G401.6 (cell line): ENCODE measurements around the gene PAK5.

Experiments used
- FAIRE-seq: peaks from 2 replicates; lab custom pipeline; 2012; peaks lifted over from hg19 to GRCh38; lab: Jason Lieb, UNC

Gene PAK5

DNA sequence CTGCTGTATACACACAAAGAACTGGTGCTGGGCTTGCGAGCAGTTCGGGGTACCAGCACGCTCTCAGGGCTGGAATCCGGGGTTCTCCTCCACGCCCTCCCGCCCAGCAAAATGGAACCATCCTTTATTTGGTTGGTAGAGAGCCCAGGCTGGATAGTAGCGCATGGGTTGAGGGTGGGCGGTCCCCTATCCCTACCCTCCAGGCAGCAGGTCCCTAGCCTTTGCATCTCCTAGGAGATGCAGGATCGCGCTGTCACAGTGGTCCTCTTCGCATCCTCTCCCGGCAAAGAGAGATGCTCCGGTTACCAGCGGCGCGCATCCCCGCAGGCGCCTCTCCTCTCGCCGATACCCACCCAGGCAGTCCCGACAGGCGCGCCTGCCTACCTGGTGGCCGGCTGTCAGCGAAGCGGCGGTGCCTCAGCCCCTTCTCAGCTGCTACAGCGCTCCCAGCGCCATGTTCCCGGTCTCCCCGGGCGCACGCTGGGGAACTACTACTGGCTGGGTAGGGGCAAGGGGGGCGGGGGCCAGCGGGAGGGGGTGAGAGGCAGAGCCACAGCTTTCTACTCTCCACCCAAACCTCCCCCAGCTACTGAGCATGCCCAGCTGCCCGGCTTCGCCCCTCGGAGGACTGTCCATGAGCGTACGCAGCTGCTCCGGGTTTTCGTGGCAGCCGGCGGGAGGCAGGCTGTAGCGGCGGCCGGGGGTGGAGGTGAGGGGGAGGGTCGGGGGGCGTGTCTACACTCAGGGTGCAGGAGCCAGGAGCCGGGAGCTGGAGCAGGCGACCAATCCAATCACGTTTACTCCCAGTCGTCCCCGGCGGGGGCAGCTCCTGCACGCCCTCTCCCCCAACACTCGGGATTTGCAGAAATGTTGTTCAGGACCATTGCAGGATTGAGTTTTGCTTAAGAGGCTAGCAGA lies at the start of gene PAK5:
PAK5 (minus strand) TSS at position 699 of the 918 bp plus-strand sequence. CDS start 194,748 bp downstream, outside the sequence.
- no peak for FAIRE-seq

DNA sequence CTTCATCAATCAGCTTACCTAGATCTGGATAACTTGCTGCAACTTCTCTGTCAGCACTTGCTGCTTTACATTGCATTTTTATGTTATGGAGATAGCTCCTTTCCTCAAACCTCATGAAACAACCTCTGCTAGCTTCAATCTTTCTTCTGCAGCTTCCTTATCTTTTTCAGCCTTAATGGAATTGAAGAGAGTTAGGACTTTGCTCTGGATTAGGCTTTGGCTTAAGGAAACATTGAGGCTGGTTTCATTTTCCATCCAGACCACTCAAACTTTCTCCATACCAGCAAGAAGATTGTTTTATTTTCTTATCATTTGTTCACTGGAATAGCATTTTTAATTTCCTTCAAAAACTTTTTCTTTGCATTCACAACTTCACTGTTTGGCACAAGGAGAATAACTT lies 48.8 kb upstream of the PAK5 start:
- no peak for FAIRE-seq

DNA sequence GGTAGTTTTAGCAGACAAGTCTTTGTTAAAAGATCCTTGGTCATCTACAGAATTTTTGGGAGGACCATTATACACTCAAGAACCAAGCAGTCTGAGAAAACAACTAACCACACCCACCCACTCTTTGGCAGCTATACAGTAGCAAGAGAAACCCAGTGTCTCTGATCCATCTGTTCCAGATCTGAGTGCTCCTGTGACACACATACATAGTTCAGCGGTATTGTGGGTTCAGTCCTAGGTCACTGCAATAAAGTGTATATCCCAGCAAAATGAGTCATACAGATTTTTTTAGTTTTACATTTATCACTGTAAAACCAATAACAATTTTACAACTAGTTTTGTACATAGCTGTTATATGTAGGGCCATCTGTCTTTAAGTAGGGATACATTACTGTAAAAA lies 47.4 kb upstream of the PAK5 start:
- FAIRE-seq: no peak

DNA sequence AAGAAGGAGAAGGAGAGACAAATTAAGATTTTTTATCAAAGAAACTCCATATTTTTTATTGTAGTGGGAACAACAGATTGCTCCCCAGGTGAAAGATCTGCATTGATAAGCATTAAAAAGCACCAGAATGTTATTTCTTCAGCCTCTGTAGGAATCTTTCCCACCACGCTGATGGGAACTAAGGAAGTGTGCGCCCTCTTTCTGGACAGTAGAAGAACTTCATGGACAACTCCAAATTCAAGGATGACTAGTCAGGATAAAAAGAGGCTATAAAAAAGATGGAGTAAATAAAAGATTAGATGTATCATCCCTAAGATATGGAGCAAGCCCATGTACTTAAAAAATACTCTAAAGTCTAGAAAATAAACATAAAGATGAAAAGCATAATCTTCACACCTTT lies 45.8 kb upstream of the PAK5 start:
- no peak for FAIRE-seq

GRCh38 chr20:9884061-9884460 lies 45.2 kb upstream of the PAK5 start:
- no peak for FAIRE-seq

DNA sequence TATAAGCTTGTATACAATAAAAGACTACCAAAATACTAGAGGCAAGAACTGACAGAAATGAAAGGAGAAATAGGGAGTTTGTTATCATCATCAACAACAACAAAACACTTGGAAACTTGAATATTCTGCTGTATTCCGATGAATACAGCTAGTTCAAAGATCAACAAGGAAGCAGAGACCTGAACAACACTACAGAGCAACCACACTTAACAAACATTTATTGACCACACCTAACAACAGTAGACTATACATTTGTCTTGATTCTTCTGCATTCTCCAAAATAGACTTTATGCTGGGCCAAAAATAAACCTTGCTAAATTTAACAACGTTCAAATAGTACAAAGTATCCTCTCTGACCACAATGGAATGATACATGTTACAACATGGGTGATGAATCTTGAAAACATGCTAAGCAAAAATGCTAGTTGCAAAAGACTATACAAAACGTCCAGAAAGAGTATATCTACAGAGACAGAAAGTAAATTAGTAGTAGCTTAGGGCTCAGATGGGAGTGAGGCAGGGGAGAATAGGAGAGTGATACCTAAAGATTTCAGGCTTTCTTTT lies 39.1 kb upstream of the PAK5 start:
- no peak for FAIRE-seq

DNA sequence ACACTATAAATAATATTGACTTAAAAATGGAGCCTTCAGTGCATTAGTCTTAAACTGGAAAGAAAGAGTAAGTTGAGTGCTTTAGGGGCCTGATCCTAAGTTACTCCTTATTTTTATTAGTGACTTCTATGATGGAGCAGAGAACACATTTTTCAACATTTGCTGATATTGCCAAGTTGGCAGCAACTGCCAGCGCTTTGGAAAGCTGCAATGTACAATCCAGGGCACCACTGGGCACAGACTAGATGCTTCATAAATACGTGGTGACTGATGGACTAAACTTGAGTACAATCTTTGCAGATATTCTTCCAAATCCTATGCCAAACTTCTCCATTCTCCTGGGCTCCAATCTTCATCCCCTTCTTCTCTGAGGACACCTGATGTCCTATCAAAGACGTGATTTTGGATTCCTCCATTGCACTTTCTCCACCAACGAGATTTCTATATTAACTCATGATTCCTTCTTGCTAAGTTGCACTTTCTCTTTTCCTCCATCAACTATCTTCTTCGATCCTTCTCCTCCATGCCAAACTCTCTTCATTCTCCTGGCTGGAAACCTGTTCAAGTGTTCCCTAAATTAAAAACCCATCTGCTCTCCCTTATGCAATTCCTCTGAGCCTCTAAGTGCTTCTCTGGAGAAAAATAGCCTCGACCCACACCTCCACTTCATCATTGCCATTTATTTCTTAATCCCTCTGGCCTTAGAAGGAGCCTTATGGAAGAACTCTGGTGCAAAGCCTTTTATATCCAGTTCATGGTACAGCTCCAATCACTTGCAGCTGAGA lies 28.5 kb upstream of the PAK5 start:
- no peak for FAIRE-seq

DNA sequence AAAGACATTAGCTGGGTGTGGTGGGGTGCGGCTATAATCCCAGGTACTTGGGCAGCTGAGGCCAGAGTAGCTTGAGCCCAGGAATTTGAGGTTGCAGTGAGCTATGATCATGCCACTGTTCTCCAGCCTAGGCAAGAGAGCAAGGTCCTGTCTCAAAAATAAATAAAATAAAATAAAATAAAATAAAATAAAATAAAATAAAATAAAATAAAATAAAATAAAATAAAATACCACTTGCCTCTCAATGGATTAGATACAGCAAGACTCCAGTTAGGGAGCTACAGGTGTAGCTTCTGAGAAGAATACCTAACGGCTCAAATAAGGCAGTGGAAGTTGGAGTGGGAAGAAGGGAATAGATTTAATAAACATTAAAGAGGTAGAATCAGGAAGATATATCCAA lies 13.7 kb upstream of the PAK5 start:
- FAIRE-seq: no peak

DNA sequence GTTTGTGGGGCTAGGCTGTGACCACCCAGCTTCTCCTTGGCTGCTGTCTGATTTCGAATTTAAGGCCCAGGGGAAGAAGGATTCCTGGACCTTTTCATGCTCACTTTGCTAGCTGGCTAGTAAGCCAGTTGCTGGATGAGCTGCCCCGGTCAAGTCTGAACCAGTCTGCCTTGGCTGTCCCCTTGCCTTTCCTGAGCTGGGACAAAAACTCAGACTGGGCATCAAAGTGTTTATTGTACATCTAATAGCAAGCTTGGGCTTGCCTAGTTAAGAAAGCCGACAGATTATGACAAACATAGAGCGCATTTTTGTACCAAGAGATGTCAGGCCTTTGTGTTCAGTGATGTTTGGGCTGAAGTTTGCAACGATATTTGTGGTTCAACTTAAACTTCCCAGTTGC lies 750 bp upstream of the PAK5 start:
- FAIRE-seq: no peak

DNA sequence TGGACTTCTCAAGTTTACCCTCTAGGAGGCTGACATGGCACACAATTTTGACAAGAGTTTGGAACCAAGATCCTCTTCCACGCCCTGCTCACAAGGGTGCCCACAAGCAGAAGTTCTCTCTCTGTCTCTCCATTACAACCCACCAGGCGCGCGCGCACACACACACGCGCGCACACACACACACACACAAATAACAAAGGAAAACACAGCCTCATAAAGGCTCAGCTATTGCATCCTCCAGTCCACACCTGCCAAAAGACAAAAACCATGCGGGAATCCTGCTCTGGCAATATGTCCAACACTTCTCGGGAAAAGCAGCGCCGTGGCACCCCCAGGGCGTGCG lies 870 bp downstream of the PAK5 start:
- no peak for FAIRE-seq

GRCh38 chr20:9837634-9838033 lies 1.2 kb downstream of the PAK5 start:
- FAIRE-seq: no peak

DNA sequence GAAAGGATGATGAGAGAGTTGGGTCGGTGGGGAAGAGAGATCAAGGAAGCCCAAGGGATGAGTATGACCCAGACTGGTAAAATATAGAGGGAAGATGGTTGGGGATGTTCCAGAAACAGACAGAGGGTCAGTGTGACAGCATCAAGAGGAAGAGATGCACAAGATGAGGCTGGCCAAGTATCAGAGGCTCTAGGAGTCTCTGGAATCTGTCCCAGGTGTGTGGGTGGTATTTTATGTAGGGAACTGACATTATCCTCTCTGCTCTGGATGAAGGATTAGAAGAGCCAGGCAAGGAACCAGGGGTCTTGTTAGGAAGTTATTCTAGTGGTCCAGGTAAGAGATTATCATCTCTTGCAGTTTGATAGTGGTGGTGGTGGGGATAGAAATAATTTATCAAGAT lies 3.6 kb downstream of the PAK5 start:
- FAIRE-seq: no peak

DNA sequence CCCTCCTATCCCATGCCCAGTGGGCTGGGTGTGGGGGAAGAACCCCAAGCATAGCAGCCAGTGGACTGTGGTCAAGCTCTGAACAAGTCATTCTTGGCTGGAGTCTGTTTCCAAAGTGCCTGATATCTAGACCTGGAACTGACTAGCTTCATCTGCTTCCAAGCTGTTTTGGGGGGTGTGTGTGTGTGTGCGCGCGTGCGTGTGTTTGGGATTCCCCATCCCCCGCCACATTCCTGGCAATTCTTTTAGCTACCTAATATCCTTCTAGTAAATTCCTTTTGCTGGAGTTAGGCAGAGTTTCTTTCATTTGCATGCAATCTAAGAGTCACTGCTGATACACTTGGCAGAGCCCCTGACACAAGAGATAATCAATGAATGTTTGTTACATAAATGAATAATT lies 7.8 kb downstream of the PAK5 start:
- FAIRE-seq: no peak

DNA sequence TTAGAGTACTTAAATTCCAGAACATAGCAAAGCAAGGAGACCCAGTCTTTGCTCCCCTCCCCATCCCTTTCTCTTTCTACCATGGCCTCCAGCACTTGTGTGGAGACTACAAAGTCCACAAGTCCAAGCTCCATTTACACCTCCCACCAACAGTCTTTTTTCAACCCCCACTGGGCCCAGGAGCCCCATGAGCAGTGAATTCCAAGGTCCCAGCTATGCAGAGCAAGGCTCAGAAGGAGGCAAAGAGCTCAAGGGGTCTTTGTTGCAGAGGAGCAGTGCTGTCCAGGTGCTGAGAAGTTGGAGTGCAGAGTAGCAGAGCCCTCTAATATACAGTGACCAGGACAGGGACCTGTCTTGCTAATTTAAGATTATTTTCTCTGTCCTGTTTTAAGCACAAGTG lies 9.0 kb downstream of the PAK5 start:
- FAIRE-seq: no peak

DNA sequence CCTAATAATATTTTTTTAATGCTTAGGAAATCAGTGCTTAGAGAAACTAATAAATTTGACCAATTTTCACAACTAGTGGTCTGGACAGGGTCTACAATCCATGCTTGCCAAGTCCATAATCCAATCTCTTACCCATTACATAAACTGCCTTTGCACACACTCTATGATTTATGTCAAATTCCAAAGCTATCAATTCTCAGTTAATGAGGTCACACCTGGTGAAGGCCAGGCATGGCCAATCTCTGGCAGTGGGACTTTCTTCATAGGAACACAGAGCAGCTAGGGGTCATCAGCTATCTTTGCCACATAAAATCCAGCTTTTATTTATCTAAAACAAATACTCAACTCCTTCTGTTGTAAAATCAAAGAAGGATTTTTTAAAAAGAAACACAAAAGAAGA lies 21.2 kb downstream of the PAK5 start:
- FAIRE-seq: no peak

DNA sequence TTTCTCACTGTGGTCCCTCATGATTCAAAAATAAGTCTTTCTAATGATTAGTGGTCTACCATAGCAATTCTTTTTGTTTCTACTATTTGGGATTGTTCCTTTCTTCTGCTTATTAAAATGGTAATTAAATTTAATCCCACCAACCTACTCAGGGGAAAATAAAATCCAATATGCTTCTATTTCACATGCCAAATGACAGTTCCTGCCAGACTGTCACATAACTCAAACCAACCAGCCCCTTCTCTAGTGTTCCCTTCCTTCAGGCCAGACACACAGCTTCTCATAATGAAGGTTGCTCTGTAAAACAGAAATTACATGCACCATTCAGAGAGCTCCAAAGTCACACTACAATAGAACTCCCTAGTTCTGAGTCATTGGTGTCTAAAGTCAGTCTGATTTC lies 23.2 kb downstream of the PAK5 start:
- no peak for FAIRE-seq

DNA sequence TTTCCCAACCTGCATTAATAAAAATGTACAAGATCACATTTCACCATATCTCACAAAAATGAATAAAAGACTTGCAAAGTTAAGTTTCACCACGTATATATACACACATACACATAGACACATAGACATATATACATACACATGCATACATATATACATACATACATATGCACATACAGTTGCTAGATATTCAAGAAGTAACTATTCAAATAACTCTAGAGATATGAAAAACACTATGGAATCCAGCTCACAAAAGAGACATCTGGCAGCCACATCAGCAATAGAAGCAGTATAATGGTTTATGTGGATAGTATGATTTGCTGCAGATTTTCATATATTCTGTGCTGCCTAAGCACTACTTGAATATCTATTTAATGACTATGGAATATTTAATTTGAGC lies 28.1 kb downstream of the PAK5 start:
- FAIRE-seq: no peak

GRCh38 chr20:9809271-9809670 lies 29.6 kb downstream of the PAK5 start:
- FAIRE-seq: no peak

DNA sequence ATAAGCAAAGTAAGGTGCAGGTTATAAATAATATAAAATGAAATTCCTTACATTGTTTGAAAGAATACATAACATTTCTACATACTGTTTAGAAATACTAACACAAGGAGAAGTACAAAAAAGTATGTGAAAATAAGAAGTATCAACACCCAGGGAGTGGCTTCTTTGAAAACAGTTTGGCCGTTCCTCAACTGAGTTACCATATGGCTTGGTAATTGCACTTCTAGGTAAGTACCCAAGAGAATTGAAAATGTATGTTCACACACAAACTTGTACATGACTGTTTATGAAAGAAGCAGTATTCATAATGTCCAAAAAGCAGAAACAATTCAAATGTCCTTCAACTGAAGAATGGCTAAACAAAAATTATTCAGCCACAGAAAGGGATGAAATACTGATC lies 30.7 kb downstream of the PAK5 start:
- no peak for FAIRE-seq

GRCh38 chr20:9807136-9807535 lies 31.7 kb downstream of the PAK5 start:
- FAIRE-seq: no peak

DNA sequence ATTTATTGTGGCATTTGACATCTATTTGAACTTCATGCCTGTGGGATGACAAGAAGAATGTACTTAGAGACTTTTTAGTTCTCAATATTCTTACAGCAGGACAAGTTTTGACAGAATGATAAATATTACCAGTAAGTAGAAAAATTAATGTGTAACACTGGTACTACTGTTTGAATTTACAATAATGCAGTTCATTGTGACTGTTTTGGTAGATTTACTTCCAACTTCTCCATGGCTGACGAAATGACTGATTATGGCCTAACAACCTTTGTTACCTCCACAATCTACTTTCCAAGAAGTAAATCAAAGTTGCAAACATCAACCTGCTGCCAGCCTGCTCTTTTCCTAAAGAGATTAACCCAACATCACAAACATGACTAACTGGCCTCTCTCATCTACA lies 38.5 kb downstream of the PAK5 start:
- no peak for FAIRE-seq

DNA sequence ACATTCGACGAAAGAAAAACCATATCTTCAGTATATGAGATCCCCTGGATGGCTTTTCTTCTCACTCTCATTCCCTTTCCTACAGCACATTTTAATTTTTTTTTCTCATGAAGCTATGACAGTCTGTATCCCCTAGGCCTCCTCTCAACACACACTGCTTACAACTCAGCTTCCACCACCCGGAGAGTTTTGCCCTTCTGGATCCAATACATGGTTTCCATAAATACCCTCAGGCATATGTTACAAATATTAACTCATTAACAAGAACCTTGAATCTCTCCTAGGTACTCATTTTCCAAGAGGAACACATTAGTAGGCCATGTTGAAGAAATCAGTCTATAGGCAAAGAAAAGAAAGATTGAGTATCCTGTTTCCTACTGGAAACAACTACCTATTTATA lies 44.0 kb downstream of the PAK5 start:
- no peak for FAIRE-seq

- FAIRE-seq: no peak
Measured at GRCh38 chr20:9792674-9793073, 46.2 kb downstream of the PAK5 start.
